ENCODE measurements around the gene MOB1A.

DNA sequence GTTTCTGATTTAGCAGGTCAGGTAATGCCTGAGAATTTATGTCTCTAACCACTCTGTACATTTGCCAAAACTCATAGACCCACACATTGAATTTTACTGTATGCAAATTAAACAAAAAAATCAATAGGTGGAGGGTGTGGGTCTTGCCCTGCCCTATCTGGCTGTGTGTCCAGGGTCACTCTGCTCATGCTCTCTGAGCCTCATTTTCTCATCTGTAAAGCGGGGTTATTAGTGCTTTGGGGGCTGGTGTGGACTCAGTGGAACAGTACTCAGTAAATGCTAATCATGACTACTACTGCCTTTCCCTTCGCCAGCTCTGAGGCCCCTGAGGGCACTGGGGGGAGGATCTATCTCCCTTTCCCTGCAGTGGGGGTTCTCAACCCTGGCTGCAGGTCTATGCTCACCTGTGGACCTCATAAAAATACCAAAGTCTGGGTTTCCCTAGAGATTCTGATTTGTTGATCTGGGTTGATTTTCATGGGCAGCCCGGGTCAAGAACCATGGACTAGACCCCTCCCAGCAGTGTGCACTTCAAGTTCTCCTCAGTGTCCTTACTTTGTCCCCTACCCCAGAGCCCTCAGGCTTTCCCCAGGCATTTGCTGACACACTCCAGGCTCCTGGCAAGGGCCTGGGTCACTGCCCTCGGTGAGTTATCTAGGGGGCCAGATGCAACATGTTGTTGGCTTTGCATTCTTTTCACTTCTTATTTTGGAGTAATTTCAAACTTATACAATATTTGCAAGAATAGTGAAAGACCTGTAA is 47.2 kb upstream of the MOB1A start:
- TF ChIP-seq, protein P1, sequence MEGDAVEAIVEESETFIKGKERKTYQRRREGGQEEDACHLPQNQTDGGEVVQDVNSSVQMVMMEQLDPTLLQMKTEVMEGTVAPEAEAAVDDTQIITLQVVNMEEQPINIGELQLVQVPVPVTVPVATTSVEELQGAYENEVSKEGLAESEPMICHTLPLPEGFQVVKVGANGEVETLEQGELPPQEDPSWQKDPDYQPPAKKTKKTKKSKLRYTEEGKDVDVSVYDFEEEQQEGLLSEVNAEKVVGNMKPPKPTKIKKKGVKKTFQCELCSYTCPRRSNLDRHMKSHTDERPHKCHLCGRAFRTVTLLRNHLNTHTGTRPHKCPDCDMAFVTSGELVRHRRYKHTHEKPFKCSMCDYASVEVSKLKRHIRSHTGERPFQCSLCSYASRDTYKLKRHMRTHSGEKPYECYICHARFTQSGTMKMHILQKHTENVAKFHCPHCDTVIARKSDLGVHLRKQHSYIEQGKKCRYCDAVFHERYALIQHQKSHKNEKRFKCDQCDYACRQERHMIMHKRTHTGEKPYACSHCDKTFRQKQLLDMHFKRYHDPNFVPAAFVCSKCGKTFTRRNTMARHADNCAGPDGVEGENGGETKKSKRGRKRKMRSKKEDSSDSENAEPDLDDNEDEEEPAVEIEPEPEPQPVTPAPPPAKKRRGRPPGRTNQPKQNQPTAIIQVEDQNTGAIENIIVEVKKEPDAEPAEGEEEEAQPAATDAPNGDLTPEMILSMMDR (IDR thresholded peaks at IDR 0.05; ENCODE audit: poor library complexity, severe bottlenecking) = no peak
- no peak for TF ChIP-seq EZH2 (IDR thresholded peaks at IDR 0.05; ENCODE audit: borderline replicate concordance, insufficient read depth, low read length, poor library complexity, severe bottlenecking)
- TF ChIP-seq MXI1 (conservative IDR thresholded peaks at IDR 0.05; ENCODE audit: poor library complexity, severe bottlenecking) = no peak
- TF ChIP-seq POLR2AphosphoS5 (IDR thresholded peaks at IDR 0.05) = no peak
- no peak for TF ChIP-seq TAF1 (IDR thresholded peaks at IDR 0.05; ENCODE audit: low read depth)

All from neural cell (in vitro differentiated cells).